SK-N-SH (cell line): ENCODE results near the gene CBX7. TPM values are rescaled to one million over a fixed set of nuclear protein-coding genes. Genes with fewer than 3 reads are reported as not detected.

Experiments
- CTCF ChIA-PET: fragments of 300-600, 350-600 bp; formaldehyde crosslinking; extraction: SDS; loops from one replicate; lab custom pipeline; 2021; lab: Yijun Ruan, JAX
- POLR2A ChIA-PET: fragments of 350-600 bp; sonication (Branson Sonifier 250); formaldehyde crosslinking; extraction: SDS; loops from one replicate; lab custom pipeline; 2020; ENCODE audit warnings: antibody characterized with exemption, inconsistent platforms; lab: Yijun Ruan, JAX
- DNase-seq: peaks from one replicate; pipeline ENCODE4 v3.0.0; 2012
- H2AFZ ChIP-seq: fragments of 200-600 bp; sonication (generic); 2 replicates; pipeline ENCODE4 v1.8.1; 2016; ENCODE audit warnings: antibody characterized with exemption, mild to moderate bottlenecking, low read depth
- H3F3A ChIP-seq: fragments of 200-600 bp; sonication (generic); replicated peaks from 2 replicates; pipeline ENCODE3; 2016; ENCODE audit warnings: antibody characterized with exemption, mild to moderate bottlenecking; ENCODE audit not compliant: insufficient read depth
- H3K27ac ChIP-seq, 2 experiments: fragments of 200-500 bp in 1 of 2; fragments of 200-600 bp in 1 of 2; sonication (Bioruptor generic) in 1 of 2; sonication (generic), shearing (Covaris generic) in 1 of 2; 2 replicates each; pipeline versions ENCODE4 v1.5.1 to v1.6.1; 2014 to 2016; ENCODE audit warnings: low read depth in 2 of 2, inconsistent platforms in 1 of 2, low read length in 1 of 2, mild to moderate bottlenecking in 1 of 2, mixed read lengths in 1 of 2
- H3K27me3 ChIP-seq: fragments of 200-600 bp; sonication (generic), shearing (Covaris generic); 2 replicates; pipeline ENCODE4 v1.6.1; 2016; ENCODE audit warnings: mixed run types; ENCODE audit not compliant: insufficient read depth
- H3K36me3 ChIP-seq, 2 experiments: fragments of 200-500 bp in 1 of 2; fragments of 200-600 bp in 1 of 2; sonication (Bioruptor generic) in 1 of 2; sonication (generic) in 1 of 2; replicated peaks in 1 of 2; 2 replicates each; pipeline versions ENCODE3 to v1.5.1; 2014 to 2016; ENCODE audit warnings: low read length in 1 of 2, mild to moderate bottlenecking in 1 of 2; ENCODE audit not compliant: insufficient read depth in 2 of 2, control insufficient read depth in 1 of 2
- H3K4me1 ChIP-seq, 2 experiments: fragments of 200-500 bp in 1 of 2; fragments of 200-600 bp in 1 of 2; sonication (Bioruptor generic) in 1 of 2; sonication (generic), shearing (Covaris generic) in 1 of 2; 2 replicates each; pipeline versions ENCODE4 v1.5.1 to v1.6.1; 2014 to 2016; ENCODE audit warnings: low read depth in 1 of 2, low read length in 1 of 2, mixed run types in 1 of 2; ENCODE audit not compliant: insufficient read depth in 2 of 2, control insufficient read depth in 1 of 2
- H3K4me2 ChIP-seq: fragments of 200-600 bp; sonication (generic), shearing (Covaris generic); 2 replicates; pipeline ENCODE4 v1.6.1; 2017; ENCODE audit warnings: mixed run types
- H3K4me3 ChIP-seq, 2 experiments: fragments of 200-500 bp in 1 of 2; fragments of 200-600 bp in 1 of 2; sonication (Bioruptor generic) in 1 of 2; sonication (generic), shearing (Covaris generic) in 1 of 2; 2 replicates each; pipeline versions ENCODE4 v1.5.1 to v1.8.1; 2014 to 2016; ENCODE audit warnings: low read depth in 2 of 2, inconsistent platforms in 1 of 2, low read length in 1 of 2, mild to moderate bottlenecking in 1 of 2, mixed read lengths in 1 of 2, moderate library complexity in 1 of 2
- H3K79me2 ChIP-seq: fragments of 200-600 bp; sonication (generic); 2 replicates; pipeline ENCODE4 v1.8.1; 2017; ENCODE audit warnings: mild to moderate bottlenecking; ENCODE audit not compliant: insufficient read depth
- H3K9ac ChIP-seq: fragments of 200-600 bp; sonication (generic); 2 replicates; pipeline ENCODE4 v1.6.1; 2017; ENCODE audit warnings: mixed run types
- H3K9me2 ChIP-seq: fragments of 200-600 bp; sonication (generic); 2 replicates; pipeline ENCODE4 v1.6.1; 2017; ENCODE audit warnings: mixed run types
- H3K9me3 ChIP-seq: fragments of 200-600 bp; sonication (generic); 2 replicates; pipeline ENCODE4 v1.6.1; 2017; ENCODE audit warnings: mixed run types, mild to moderate bottlenecking, moderate library complexity
- H4K20me1 ChIP-seq: fragments of 200-600 bp; sonication (generic); 2 replicates; pipeline ENCODE4 v1.6.1; 2017; ENCODE audit warnings: mild to moderate bottlenecking, mixed run types; ENCODE audit not compliant: insufficient read depth
- CHD2 ChIP-seq: fragments of 150-350 bp; IDR thresholded peaks from 2 replicates; pipeline ENCODE4 v1.6.1; 2018; ENCODE audit warnings: low read length; ENCODE audit not compliant: partially characterized antibody
- ELF1 ChIP-seq: IDR thresholded peaks from 2 replicates; pipeline ENCODE4 v1.4.0; 2012
- EP300 ChIP-seq, 2 experiments: IDR thresholded peaks; 2 replicates each; pipeline versions ENCODE4 v1.4.0 to v1.6.1; 2012; ENCODE audit warnings: borderline replicate concordance in 1 of 2, low read depth in 1 of 2, low read length in 1 of 2
- FOSL2 ChIP-seq: IDR thresholded peaks from 2 replicates; pipeline ENCODE4 v1.4.0; 2012; ENCODE audit warnings: low read depth, mild to moderate bottlenecking, moderate library complexity, borderline replicate concordance
- FOXJ3 ChIP-seq: sonication (generic); formaldehyde crosslinking; IDR thresholded peaks from 2 replicates; pipeline ENCODE4 v1.5.1; 2020; ENCODE audit warnings: mild to moderate bottlenecking, missing genetic modification reagents
- GABPA ChIP-seq: IDR thresholded peaks from 2 replicates; pipeline ENCODE4 v1.4.0; 2012; ENCODE audit warnings: low read depth, mild to moderate bottlenecking
- JUND ChIP-seq: IDR thresholded peaks from 2 replicates; pipeline ENCODE4 v1.4.0; 2012
- NRF1 ChIP-seq: IDR thresholded peaks from 2 replicates; pipeline ENCODE4 v1.6.1; 2012; ENCODE audit warnings: low read depth, mild to moderate bottlenecking, low read length
- POLR2AphosphoS5 ChIP-seq: IDR thresholded peaks from 2 replicates; pipeline ENCODE4 v1.6.1; 2012; ENCODE audit warnings: low read depth, low read length
- RAD21 ChIP-seq: IDR thresholded peaks from 2 replicates; pipeline ENCODE4 v1.6.1; 2012; ENCODE audit warnings: mild to moderate bottlenecking, low read length
- RCOR1 ChIP-seq: fragments of 150-350 bp; IDR thresholded peaks from 2 replicates; pipeline ENCODE4 v1.6.1; 2017; ENCODE audit warnings: antibody characterized with exemption, low read length
- RFX5 ChIP-seq: IDR thresholded peaks from 2 replicates; pipeline ENCODE4 v1.6.1; 2012; ENCODE audit warnings: mild to moderate bottlenecking, improper control_type of control experiment, low read length
- SMC3 ChIP-seq: IDR thresholded peaks from 2 replicates; pipeline ENCODE4 v1.6.1; 2012; ENCODE audit warnings: low read depth, low read length, improper control_type of control experiment
- TAF1 ChIP-seq: IDR thresholded peaks from 2 replicates; pipeline ENCODE4 v1.6.1; 2012; ENCODE audit warnings: low read depth, mild to moderate bottlenecking, low read length, moderate library complexity, borderline replicate concordance
- USF2 ChIP-seq: fragments of 150-350 bp; IDR thresholded peaks from 2 replicates; pipeline ENCODE4 v1.6.1; 2017; ENCODE audit warnings: antibody characterized with exemption, low read length, low read depth, borderline replicate concordance
- YY1 ChIP-seq: IDR thresholded peaks from 2 replicates; pipeline ENCODE4 v1.4.0; 2012; ENCODE audit warnings: low read depth, mild to moderate bottlenecking
- ZBTB33 ChIP-seq: IDR thresholded peaks from 2 replicates; pipeline ENCODE4 v1.4.0; 2012; ENCODE audit warnings: low read depth, borderline replicate concordance
- WGBS: methylation state at CpG from one replicate; pipeline ENCODE4 v1.1.6; 2017; ENCODE audit warnings: low lambda C conversion rate; 5-methylcytosine and 5-hydroxymethylcytosine counted together
- polyA plus RNA-seq, 3 experiments: library from polyadenylated mRNA; depleted of rRNA; stranded (reverse); fragments of >200 nt; gene quantifications; 2 replicates each; pipeline ENCODE4 v1.2.3, GENCODE V29; 2012
- TF ChIP-seq, protein P1 (sequence below): IDR thresholded peaks from 2 replicates; pipeline ENCODE4; 2012
- TF ChIP-seq, protein P2 (sequence below): IDR thresholded peaks from 2 replicates; pipeline ENCODE4 v1.6.1; 2012; ENCODE audit warnings: mild to moderate bottlenecking, low read depth, low read length, moderate library complexity
- TF ChIP-seq, protein P3 (sequence below): IDR thresholded peaks from 2 replicates; pipeline ENCODE4 v1.4.0; 2012; ENCODE audit warnings: low read depth
- TF ChIP-seq, protein P4 (sequence below): fragments of 200-600 bp; sonication (generic); IDR thresholded peaks from 2 replicates; pipeline ENCODE4 v1.6.1; 2017; ENCODE audit warnings: antibody characterized with exemption, mild to moderate bottlenecking, moderate library complexity

The CBX7 gene
- polyA plus RNA-seq, 1 of the 3 experiments (the other 2 are of a cell fraction), result 2.3 TPM

DNA sequence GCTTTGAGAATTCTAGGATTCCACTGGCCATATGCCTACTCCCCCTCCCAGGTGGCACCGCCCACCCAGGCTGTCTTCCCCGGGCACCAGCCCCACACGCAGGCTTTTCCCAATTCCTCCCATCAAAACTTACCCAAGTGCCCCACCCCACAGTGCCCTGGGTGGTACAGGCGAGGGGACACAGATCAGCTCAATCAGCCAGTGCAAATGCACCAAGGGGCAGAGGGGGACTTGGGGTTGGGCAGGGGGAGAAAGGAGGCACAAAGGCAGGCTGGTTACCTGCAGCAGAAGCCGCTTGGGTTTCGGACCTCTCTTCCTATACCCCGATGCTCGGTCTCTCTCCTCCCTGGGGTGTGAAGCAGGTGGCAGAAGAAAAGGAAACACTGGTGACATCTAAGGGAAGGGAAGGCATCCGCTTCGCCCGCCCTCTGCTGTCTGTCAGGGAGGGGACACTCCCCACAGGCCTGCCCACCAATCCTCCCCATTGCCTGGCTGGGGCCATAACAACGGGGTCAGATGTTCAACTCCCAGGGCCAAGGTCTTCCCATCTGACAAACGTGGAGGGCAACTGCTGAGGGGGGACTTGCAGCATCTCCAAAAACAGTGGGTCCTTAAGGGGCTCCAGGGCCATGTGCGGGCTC lies 14.0 kb downstream of the CBX7 start (continued):
- TF ChIP-seq, protein P1, sequence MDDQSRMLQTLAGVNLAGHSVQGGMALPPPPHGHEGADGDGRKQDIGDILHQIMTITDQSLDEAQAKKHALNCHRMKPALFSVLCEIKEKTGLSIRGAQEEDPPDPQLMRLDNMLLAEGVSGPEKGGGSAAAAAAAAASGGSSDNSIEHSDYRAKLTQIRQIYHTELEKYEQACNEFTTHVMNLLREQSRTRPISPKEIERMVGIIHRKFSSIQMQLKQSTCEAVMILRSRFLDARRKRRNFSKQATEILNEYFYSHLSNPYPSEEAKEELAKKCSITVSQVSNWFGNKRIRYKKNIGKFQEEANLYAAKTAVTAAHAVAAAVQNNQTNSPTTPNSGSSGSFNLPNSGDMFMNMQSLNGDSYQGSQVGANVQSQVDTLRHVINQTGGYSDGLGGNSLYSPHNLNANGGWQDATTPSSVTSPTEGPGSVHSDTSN, result no peak

DNA sequence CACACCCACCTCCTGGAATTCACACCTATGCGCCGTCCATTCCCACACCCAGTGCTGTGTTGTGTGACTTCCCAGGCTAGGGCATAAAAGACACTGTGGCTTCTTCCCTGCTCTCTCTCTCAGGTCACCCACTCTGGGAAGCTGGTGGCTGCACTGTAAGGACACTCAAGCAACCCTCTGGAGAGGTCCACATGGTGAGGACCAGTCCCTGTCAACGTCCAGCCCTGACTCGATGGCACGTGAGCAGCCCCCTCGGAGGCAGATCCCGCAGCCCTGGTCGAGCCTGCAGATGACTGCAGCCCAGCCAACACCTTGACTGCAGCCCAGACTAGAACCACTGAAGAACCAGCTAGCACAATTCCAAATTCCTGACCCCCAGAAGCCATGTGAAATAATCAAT lies 16.2 kb downstream of the CBX7 start:
- Histone ChIP-seq H3K4me1 (peaks cover 0 to 9% of the 10 kb centered on the region in 2 experiments; a peak in 1 of 4 replicates), H3K9me3 (no peaks in the 10 kb centered on the region), H3F3A (no peaks in the 10 kb centered on the region), H3K9me2 (no peaks in the 10 kb centered on the region), H3K27me3 (no peaks in the 10 kb centered on the region), H3K4me3 (no peak overlapping the region), H2AFZ (no peak overlapping the region), H3K27ac (no peak overlapping the region), H3K9ac (no peak overlapping the region), H4K20me1 (no peaks in the 10 kb centered on the region), H3K79me2 (no peaks in the 10 kb centered on the region), H3K4me2 (no peak overlapping the region), H3K36me3 (no peaks in the 10 kb centered on the region)
- TF ChIP-seq USF2 (no peak), EP300 (IDR thresholded peaks at IDR 0.05; ENCODE audit: borderline replicate concordance in 1 of 2, low read depth in 1 of 2, low read length in 1 of 2) (no peak), FOSL2 (no peak), POLR2AphosphoS5 (no peak), JUND (no peak), RAD21 (no peak), SMC3 (no peak), RFX5 (no peak), YY1 (no peak), FOXJ3 (no peak), NRF1 (no peak), TAF1 (no peak), CHD2 (no peak), GABPA (no peak), ZBTB33 (no peak), ELF1 (no peak), RCOR1 (no peak)
- TF ChIP-seq, protein P2, sequence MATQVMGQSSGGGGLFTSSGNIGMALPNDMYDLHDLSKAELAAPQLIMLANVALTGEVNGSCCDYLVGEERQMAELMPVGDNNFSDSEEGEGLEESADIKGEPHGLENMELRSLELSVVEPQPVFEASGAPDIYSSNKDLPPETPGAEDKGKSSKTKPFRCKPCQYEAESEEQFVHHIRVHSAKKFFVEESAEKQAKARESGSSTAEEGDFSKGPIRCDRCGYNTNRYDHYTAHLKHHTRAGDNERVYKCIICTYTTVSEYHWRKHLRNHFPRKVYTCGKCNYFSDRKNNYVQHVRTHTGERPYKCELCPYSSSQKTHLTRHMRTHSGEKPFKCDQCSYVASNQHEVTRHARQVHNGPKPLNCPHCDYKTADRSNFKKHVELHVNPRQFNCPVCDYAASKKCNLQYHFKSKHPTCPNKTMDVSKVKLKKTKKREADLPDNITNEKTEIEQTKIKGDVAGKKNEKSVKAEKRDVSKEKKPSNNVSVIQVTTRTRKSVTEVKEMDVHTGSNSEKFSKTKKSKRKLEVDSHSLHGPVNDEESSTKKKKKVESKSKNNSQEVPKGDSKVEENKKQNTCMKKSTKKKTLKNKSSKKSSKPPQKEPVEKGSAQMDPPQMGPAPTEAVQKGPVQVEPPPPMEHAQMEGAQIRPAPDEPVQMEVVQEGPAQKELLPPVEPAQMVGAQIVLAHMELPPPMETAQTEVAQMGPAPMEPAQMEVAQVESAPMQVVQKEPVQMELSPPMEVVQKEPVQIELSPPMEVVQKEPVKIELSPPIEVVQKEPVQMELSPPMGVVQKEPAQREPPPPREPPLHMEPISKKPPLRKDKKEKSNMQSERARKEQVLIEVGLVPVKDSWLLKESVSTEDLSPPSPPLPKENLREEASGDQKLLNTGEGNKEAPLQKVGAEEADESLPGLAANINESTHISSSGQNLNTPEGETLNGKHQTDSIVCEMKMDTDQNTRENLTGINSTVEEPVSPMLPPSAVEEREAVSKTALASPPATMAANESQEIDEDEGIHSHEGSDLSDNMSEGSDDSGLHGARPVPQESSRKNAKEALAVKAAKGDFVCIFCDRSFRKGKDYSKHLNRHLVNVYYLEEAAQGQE, result no peak
- TF ChIP-seq, protein P3, sequence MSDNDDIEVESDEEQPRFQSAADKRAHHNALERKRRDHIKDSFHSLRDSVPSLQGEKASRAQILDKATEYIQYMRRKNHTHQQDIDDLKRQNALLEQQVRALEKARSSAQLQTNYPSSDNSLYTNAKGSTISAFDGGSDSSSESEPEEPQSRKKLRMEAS, result no peak
- TF ChIP-seq, protein P4, sequence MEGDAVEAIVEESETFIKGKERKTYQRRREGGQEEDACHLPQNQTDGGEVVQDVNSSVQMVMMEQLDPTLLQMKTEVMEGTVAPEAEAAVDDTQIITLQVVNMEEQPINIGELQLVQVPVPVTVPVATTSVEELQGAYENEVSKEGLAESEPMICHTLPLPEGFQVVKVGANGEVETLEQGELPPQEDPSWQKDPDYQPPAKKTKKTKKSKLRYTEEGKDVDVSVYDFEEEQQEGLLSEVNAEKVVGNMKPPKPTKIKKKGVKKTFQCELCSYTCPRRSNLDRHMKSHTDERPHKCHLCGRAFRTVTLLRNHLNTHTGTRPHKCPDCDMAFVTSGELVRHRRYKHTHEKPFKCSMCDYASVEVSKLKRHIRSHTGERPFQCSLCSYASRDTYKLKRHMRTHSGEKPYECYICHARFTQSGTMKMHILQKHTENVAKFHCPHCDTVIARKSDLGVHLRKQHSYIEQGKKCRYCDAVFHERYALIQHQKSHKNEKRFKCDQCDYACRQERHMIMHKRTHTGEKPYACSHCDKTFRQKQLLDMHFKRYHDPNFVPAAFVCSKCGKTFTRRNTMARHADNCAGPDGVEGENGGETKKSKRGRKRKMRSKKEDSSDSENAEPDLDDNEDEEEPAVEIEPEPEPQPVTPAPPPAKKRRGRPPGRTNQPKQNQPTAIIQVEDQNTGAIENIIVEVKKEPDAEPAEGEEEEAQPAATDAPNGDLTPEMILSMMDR, result no peak
- POLR2A ChIA-PET, result no interaction called here
- no CpG with 5 or more reads among the region's 8 CpGs for WGBS
- DNase-seq, result no peak
- CTCF ChIA-PET, result interaction anchor here (1.1 to 2.2 kb wide), 4 partner anchors 175 to 393 kb away, joined by 4 to 11 read pairs (median 6); no protein-coding TSS in a partner anchor
